Liver (tissue), 9 donors: ENCODE results near the gene INPP5A. TPM values are rescaled to one million over a fixed set of nuclear protein-coding genes. Genes with fewer than 3 reads are reported as not detected.

ENCODE experiments used
- DNase-seq: peaks from one replicate; pipeline ENCODE4 v3.0.0-alpha.2; 2017; ENCODE audit warnings: low spot score
- H3K27ac ChIP-seq, 2 donors: one replicate each; pipeline ENCODE4 v1.7.0; 2013; ENCODE audit warnings: inconsistent platforms in 2 of 2, low read length in 2 of 2, control low read depth in 1 of 2, low read depth in 1 of 2, mild to moderate bottlenecking in 1 of 2
- H3K27me3 ChIP-seq, 4 donors: one replicate each; pipeline versions ENCODE4 v1.6.1 to v1.7.0; 2013; ENCODE audit warnings: low read length in 3 of 4, inconsistent platforms in 1 of 4, mild to moderate bottlenecking in 1 of 4, moderate library complexity in 1 of 4; ENCODE audit not compliant: control insufficient read depth in 4 of 4, insufficient read depth in 4 of 4
- H3K36me3 ChIP-seq, 4 donors: one replicate each; pipeline versions ENCODE4 v1.6.1 to v1.7.0; 2013; ENCODE audit warnings: low read length in 3 of 4, mild to moderate bottlenecking in 3 of 4, low read depth in 1 of 4, moderate library complexity in 1 of 4; ENCODE audit not compliant: control insufficient read depth in 4 of 4, insufficient read depth in 3 of 4
- H3K4me1 ChIP-seq, 4 donors: one replicate each; pipeline versions ENCODE4 v1.6.1 to v1.7.0; 2013; ENCODE audit warnings: low read length in 3 of 4, mild to moderate bottlenecking in 3 of 4, moderate library complexity in 1 of 4; ENCODE audit not compliant: control insufficient read depth in 4 of 4, insufficient read depth in 4 of 4
- H3K4me3 ChIP-seq, 3 donors: one replicate each; pipeline versions ENCODE4 v1.6.1 to v1.7.0; 2013; ENCODE audit warnings: low read length in 3 of 3, control low read depth in 1 of 3, low read depth in 1 of 3, mild to moderate bottlenecking in 1 of 3
- H3K9ac ChIP-seq, 2 donors: one replicate each; pipeline ENCODE4 v1.7.0; 2013; ENCODE audit warnings: low read length in 2 of 2, mild to moderate bottlenecking in 2 of 2, moderate library complexity in 2 of 2, control low read depth in 1 of 2, low read depth in 1 of 2
- H3K9me3 ChIP-seq, 4 donors: one replicate each; pipeline versions ENCODE4 v1.6.1 to v1.7.0; 2013; ENCODE audit warnings: low read length in 3 of 4; ENCODE audit not compliant: control insufficient read depth in 4 of 4
- ATF3 ChIP-seq: IDR thresholded peaks from 2 replicates; pipeline ENCODE4 v1.6.1; 2016; ENCODE audit warnings: antibody characterized with exemption
- CTCF ChIP-seq: fragments of 150-350 bp; IDR thresholded peaks from 2 replicates; pipeline ENCODE4 v1.5.1; 2017; ENCODE audit warnings: improper control_type of control experiment, low read depth, low read length; ENCODE audit not compliant: missing input control
- EGR1 ChIP-seq, 2 donors: IDR thresholded peaks; 2 replicates each; pipeline ENCODE4 v1.6.1; 2016 to 2018; ENCODE audit warnings: antibody characterized with exemption in 2 of 2, low read depth in 2 of 2
- FOXA1 ChIP-seq: IDR thresholded peaks from 2 replicates; pipeline ENCODE4 v1.6.1; 2016; ENCODE audit warnings: antibody characterized with exemption
- FOXA2 ChIP-seq: IDR thresholded peaks from 2 replicates; pipeline ENCODE4 v1.6.1; 2016; ENCODE audit warnings: antibody characterized with exemption
- GABPA ChIP-seq, 2 donors: IDR thresholded peaks in 1 of 2; conservative IDR thresholded peaks in 1 of 2; 2 replicates each; pipeline ENCODE4 v1.6.1; 2016; ENCODE audit warnings: antibody characterized with exemption in 2 of 2, mild to moderate bottlenecking in 1 of 2, moderate library complexity in 1 of 2
- HNF4A ChIP-seq, 2 donors: conservative IDR thresholded peaks; 2 replicates each; pipeline ENCODE4 v1.6.1; 2016; ENCODE audit warnings: antibody characterized with exemption in 2 of 2, mild to moderate bottlenecking in 2 of 2
- HNF4G ChIP-seq: IDR thresholded peaks from 2 replicates; pipeline ENCODE4 v1.6.1; 2016; ENCODE audit warnings: antibody characterized with exemption
- JUND ChIP-seq, 2 donors: IDR thresholded peaks; 2 replicates each; pipeline ENCODE4 v1.6.1; 2016; ENCODE audit warnings: antibody characterized with exemption in 2 of 2
- NR2F2 ChIP-seq: IDR thresholded peaks from 2 replicates; pipeline ENCODE4 v1.6.1; 2016; ENCODE audit warnings: antibody characterized with exemption
- RAD21 ChIP-seq, 2 donors: IDR thresholded peaks; 2 replicates each; pipeline ENCODE4 v1.6.1; 2016; ENCODE audit warnings: antibody characterized with exemption in 2 of 2, mild to moderate bottlenecking in 2 of 2
- REST ChIP-seq: IDR thresholded peaks from 2 replicates; pipeline ENCODE4 v1.6.1; 2016; ENCODE audit warnings: antibody characterized with exemption, mild to moderate bottlenecking
- SP1 ChIP-seq: IDR thresholded peaks from 2 replicates; pipeline ENCODE4 v1.6.1; 2018; ENCODE audit warnings: antibody characterized with exemption, mild to moderate bottlenecking
- YY1 ChIP-seq: IDR thresholded peaks from 2 replicates; pipeline ENCODE4 v1.6.1; 2016; ENCODE audit warnings: antibody characterized with exemption, mild to moderate bottlenecking
- ZBTB33 ChIP-seq: IDR thresholded peaks from 2 replicates; pipeline ENCODE4 v1.6.1; 2016; ENCODE audit warnings: antibody characterized with exemption
- WGBS: extraction: QIAGEN DNeasy Blood & Tissue Kit; methylation state at CpG from one replicate; pipeline ENCODE4 v1.1.7; 2013; 5-methylcytosine and 5-hydroxymethylcytosine counted together
- polyA plus RNA-seq, 2 donors: library from polyadenylated mRNA; stranded (reverse) in 1 of 2; unstranded in 1 of 2; fragments of 200-250 nt in 1 of 2; fragments of >200 nt in 1 of 2; fragmentation: Nextera tagmentation in 1 of 2; extraction: Ambion mirVana in 1 of 2; gene quantifications; one replicate each; pipeline versions ENCODE4 v1.2.1 to v1.2.3, GENCODE V29; 2013 to 2015
- total RNA-seq, 2 donors: library from RNA; depleted of rRNA; stranded (reverse); fragments of >200 nt; gene quantifications; one replicate each; pipeline ENCODE4 v1.2.3, GENCODE V29; 2014
- donor health status: healthy.
- donor health status: healthy.
- donor health status: healthy.
- donor health status: healthy.
- donor health status: healthy.

INPP5A gene
- total and polyA plus RNA-seq, 4 donors, result 4.3 to 26.5 (median 10.9) TPM

- Histone ChIP-seq H3K4me3 (no peak overlapping the region), H3K36me3 (peaks cover 3 to 15% (median 6%) of the 10 kb centered on the region in 4 donors), H3K27me3 (no peaks in the 10 kb centered on the region), H3K9me3 (no peaks in the 10 kb centered on the region), H3K4me1 (peaks cover 0 to 10% (median 3%) of the 10 kb centered on the region in 4 donors), H3K9ac (no peak overlapping the region), H3K27ac (no peak overlapping the region)
- TF ChIP-seq YY1 (no peak), REST (no peak), NR2F2 (no peak), FOXA1 (no peak), ATF3 (no peak), FOXA2 (no peak), CTCF (no peak), RAD21 (IDR thresholded peaks at IDR 0.05) (no peak), HNF4G (no peak), ZBTB33 (no peak), SP1 (no peak), EGR1 (IDR thresholded peaks at IDR 0.05; ENCODE audit: low read depth in 2 of 2) (no peak), HNF4A (conservative IDR thresholded peaks at IDR 0.05) (no peak), JUND (IDR thresholded peaks at IDR 0.05) (no peak), GABPA (IDR thresholded peaks at IDR 0.05 in 1 of 2, conservative IDR thresholded peaks at IDR 0.05 in 1 of 2) (no peak)
- WGBS, result 97% methylated on average over 1 of the region's 1 CpG
- no peak for DNase-seq
Observed at GRCh38 chr10:132705943-132706342, 168.4 kb downstream of the INPP5A start.

GRCh38 chr10:132706701-132707100 lies 169.1 kb downstream of the INPP5A start:
- Histone ChIP-seq H3K9me3 (no peaks in the 10 kb centered on the region), H3K9ac (no peak overlapping the region), H3K27ac (no peak overlapping the region), H3K4me3 (no peak overlapping the region), H3K4me1 (peaks cover 0 to 10% (median 3%) of the 10 kb centered on the region in 4 donors), H3K36me3 (peaks cover 3 to 16% (median 5%) of the 10 kb centered on the region in 4 donors), H3K27me3 (no peaks in the 10 kb centered on the region)
- DNase-seq, result no peak
- WGBS, result 95% methylated on average over 11 of the region's 11 CpGs
- no peak for TF ChIP-seq JUND (IDR thresholded peaks at IDR 0.05)
